Left lung (tissue), 14 donors: Measurements from ENCODE around the gene SIM1. TPM values are rescaled to one million over a fixed set of nuclear protein-coding genes. Genes with fewer than 3 reads are reported as not detected.

Experiments
- ATAC-seq: fragments of 200-7000 bp; cut with Tn5 transposase; one replicate; pipeline ENCODE4 v1.9.1; 2020; ENCODE audit warnings: moderate library complexity
- DNase-seq, 4 donors: peaks; one replicate each; pipeline ENCODE4 v3.0.0-alpha.2; 2013 to 2020
- H3K27ac ChIP-seq, 2 donors: fragments of 200-600 bp; sonication (generic) in 1 of 2; one replicate each; pipeline versions ENCODE4 v1.5.0 to v1.8.0; 2020 to 2021
- H3K27me3 ChIP-seq, 2 donors: fragments of 200-600 bp; sonication (generic) in 1 of 2; one replicate each; pipeline versions ENCODE4 v1.5.0 to v1.8.0; 2020 to 2021
- H3K36me3 ChIP-seq, 2 donors: fragments of 200-600 bp; sonication (generic) in 1 of 2; one replicate each; pipeline versions ENCODE4 v1.5.0 to v1.8.0; 2020 to 2021
- H3K4me1 ChIP-seq, 2 donors: fragments of 200-600 bp; one replicate each; pipeline ENCODE4 v1.8.0; 2021
- H3K4me3 ChIP-seq, 2 donors: fragments of 200-600 bp; sonication (generic) in 1 of 2; one replicate each; pipeline versions ENCODE4 v1.5.0 to v1.8.0; 2020 to 2021; ENCODE audit warnings: mild to moderate bottlenecking in 1 of 2
- H3K9me3 ChIP-seq, 2 donors: fragments of 200-600 bp; sonication (generic) in 1 of 2; one replicate each; pipeline versions ENCODE4 v1.5.0 to v1.8.0; 2020 to 2021
- intact Hi-C, 2 donors: fragments of 100-400 bp; cut with DNase I; formaldehyde crosslinking; loops; one replicate each; pipeline versions ENCODE4 v1.11.2 to v1.14.2; 2022
- long read RNA-seq, 12 donors: library from polyadenylated mRNA in 2 of 12; unstranded in 2 of 12; transcript quantifications; one replicate each; pipeline ENCODE4 v2.0.0 and lab custom pipeline, GENCODE V29; 2019 to 2026
- polyA plus RNA-seq, 6 donors: library from polyadenylated mRNA; unstranded; fragments of 120-200 nt; gene quantifications; one replicate each; pipeline ENCODE4 v1.2.1, GENCODE V29; 2013; ENCODE audit not compliant: insufficient read length in 6 of 6
- total RNA-seq, 2 donors: library from RNA; stranded (reverse); fragmentation: NEBNext Ultra II Directional; extraction: Animal tissue kit (Norgen Biotek cat#: 25700); gene quantifications; one replicate each; pipeline ENCODE4 v1.2.1, GENCODE V29; 2021
- TF ChIP-seq, protein P1 (sequence below), 2 donors: fragments of 200-600 bp; sonication (generic) in 1 of 2; IDR thresholded peaks; one replicate each; pipeline versions ENCODE4 v1.5.0 to v1.8.0; 2021; ENCODE audit warnings: antibody characterized with exemption in 2 of 2
- donor health status: DM: no; HTN: yes; CAD: no.
- donor health status: DM: no; HTN: no; CAD: no.

SIM1 gene, protein sequence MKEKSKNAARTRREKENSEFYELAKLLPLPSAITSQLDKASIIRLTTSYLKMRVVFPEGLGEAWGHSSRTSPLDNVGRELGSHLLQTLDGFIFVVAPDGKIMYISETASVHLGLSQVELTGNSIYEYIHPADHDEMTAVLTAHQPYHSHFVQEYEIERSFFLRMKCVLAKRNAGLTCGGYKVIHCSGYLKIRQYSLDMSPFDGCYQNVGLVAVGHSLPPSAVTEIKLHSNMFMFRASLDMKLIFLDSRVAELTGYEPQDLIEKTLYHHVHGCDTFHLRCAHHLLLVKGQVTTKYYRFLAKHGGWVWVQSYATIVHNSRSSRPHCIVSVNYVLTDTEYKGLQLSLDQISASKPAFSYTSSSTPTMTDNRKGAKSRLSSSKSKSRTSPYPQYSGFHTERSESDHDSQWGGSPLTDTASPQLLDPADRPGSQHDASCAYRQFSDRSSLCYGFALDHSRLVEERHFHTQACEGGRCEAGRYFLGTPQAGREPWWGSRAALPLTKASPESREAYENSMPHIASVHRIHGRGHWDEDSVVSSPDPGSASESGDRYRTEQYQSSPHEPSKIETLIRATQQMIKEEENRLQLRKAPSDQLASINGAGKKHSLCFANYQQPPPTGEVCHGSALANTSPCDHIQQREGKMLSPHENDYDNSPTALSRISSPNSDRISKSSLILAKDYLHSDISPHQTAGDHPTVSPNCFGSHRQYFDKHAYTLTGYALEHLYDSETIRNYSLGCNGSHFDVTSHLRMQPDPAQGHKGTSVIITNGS
- not detected for total RNA-seq
- under 1 TPM in 5 of 6 donors, not detected in 1; 0.03 to 0.32 (median 0.08) TPM for polyA plus RNA-seq
- long read RNA-seq, donor 1, result 0 reads
- long read RNA-seq, donor 2, result 0 reads
- long read RNA-seq, donor 3, result 0 reads
- long read RNA-seq, donor 4, result 0 reads
- long read RNA-seq, donor 5, result 0 reads
- long read RNA-seq, donor 6, result 0 reads
- long read RNA-seq, donor 7, result 0 reads
- long read RNA-seq, donor 8, result 0 reads
- long read RNA-seq, donor 9, result 0 reads
- long read RNA-seq, donor 10, result 0 reads
- long read RNA-seq, donor 11, result 0 reads
- long read RNA-seq, donor 12, result 0 reads

GRCh38 chr6:100464903-100465700 is at the start of gene SIM1:
TSS of gene SIM1 (minus strand) at chr6:100464921. CDS start at chr6:100463468, 1,453 bp downstream.
- H3K27me3 ChIP-seq, result peaks cover 100% of the 10 kb centered on the region in 2 donors
- H3K4me3 ChIP-seq, result peak within 1 kb of the TSS in 1 of 2 donors; percentile 11
- H3K9me3 ChIP-seq, result no peaks in the 10 kb centered on the region
- H3K36me3 ChIP-seq, result no peaks in the 10 kb centered on the region
- intact Hi-C loops, result no loop called here
- ATAC-seq, result peak; percentile 76
- peaks cover 0 to 11% of the 10 kb centered on the region in 2 donors for H3K4me1 ChIP-seq
- H3K27ac ChIP-seq, result no peak within 1 kb of the TSS
- TF ChIP-seq, protein P1, sequence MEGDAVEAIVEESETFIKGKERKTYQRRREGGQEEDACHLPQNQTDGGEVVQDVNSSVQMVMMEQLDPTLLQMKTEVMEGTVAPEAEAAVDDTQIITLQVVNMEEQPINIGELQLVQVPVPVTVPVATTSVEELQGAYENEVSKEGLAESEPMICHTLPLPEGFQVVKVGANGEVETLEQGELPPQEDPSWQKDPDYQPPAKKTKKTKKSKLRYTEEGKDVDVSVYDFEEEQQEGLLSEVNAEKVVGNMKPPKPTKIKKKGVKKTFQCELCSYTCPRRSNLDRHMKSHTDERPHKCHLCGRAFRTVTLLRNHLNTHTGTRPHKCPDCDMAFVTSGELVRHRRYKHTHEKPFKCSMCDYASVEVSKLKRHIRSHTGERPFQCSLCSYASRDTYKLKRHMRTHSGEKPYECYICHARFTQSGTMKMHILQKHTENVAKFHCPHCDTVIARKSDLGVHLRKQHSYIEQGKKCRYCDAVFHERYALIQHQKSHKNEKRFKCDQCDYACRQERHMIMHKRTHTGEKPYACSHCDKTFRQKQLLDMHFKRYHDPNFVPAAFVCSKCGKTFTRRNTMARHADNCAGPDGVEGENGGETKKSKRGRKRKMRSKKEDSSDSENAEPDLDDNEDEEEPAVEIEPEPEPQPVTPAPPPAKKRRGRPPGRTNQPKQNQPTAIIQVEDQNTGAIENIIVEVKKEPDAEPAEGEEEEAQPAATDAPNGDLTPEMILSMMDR (IDR thresholded peaks at IDR 0.05), result no peak
- DNase-seq, result peak in 2 of 4 donors; percentile 77 to 81

- intact Hi-C loops, result no loop called here
- Histone ChIP-seq H3K4me1 (no peaks in the 10 kb centered on the region), H3K27ac (no peak overlapping the region), H3K4me3 (no peak overlapping the region), H3K27me3 (no peaks in the 10 kb centered on the region), H3K36me3 (peaks cover 0 to 44% of the 10 kb centered on the region in 2 donors), H3K9me3 (no peaks in the 10 kb centered on the region)
- TF ChIP-seq, protein P1 (IDR thresholded peaks at IDR 0.05), result no peak
- no peak for DNase-seq
- ATAC-seq, result peak; percentile 38
These were observed 47.6 kb upstream of the SIM1 start for GRCh38 chr6:100512203-100512862.

DNA sequence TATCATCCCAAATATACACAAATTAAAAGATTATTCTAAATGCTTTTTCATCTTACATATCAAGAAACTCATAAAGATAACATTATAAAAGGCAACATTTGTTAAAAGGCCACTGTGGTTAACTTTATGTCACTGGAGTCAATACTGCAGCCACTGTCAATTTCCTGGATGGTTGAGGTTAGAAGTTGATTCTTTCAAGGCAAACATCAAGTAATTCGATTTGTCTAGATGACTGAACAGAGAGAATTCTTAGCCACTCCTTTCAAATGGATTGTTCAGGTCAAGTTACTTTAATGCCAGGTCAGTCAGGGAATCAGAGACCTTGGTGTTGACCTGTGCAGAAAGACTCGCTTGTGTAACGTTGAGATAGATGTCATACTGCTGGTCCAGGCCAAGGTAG is 44.4 kb upstream of the SIM1 start:
- no peaks in the 10 kb centered on the region for H3K4me1 ChIP-seq
- intact Hi-C loops, result no loop called here
- H3K4me3 ChIP-seq, result no peak overlapping the region
- H3K9me3 ChIP-seq, result no peaks in the 10 kb centered on the region
- H3K36me3 ChIP-seq, result peaks cover 0 to 48% of the 10 kb centered on the region in 2 donors
- no peak for DNase-seq
- no peak overlapping the region for H3K27ac ChIP-seq
- no peaks in the 10 kb centered on the region for H3K27me3 ChIP-seq
- TF ChIP-seq, protein P1 (IDR thresholded peaks at IDR 0.05), result no peak
- ATAC-seq, result no peak

GRCh38 chr6:100506651-100507050 is 41.9 kb upstream of the SIM1 start:
- no peaks in the 10 kb centered on the region for H3K27me3 ChIP-seq
- intact Hi-C loops, result no loop called here
- H3K4me3 ChIP-seq, result no peak overlapping the region
- no peaks in the 10 kb centered on the region for H3K9me3 ChIP-seq
- H3K27ac ChIP-seq, result no peak overlapping the region
- no peak for ATAC-seq
- peaks cover 0 to 36% of the 10 kb centered on the region in 2 donors for H3K36me3 ChIP-seq
- no peaks in the 10 kb centered on the region for H3K4me1 ChIP-seq
- TF ChIP-seq, protein P1 (IDR thresholded peaks at IDR 0.05), result no peak
- DNase-seq, result no peak
